Subcutaneous adipose tissue (tissue), 4 donors: Measurements from ENCODE around the gene TARDBP. TPM values are rescaled to one million over a fixed set of nuclear protein-coding genes. Genes with fewer than 3 reads are reported as not detected.

ENCODE experiments used
- CTCF ChIP-seq: fragments of 450-650 bp; IDR thresholded peaks from one replicate; pipeline ENCODE4 v1.5.1; 2016; ENCODE audit warnings: low read depth, mild to moderate bottlenecking, control low read depth, antibody characterized with exemption, moderate library complexity
- total RNA-seq, 4 donors: library from RNA; depleted of rRNA; stranded (reverse); fragments of >200 nt; gene quantifications; one replicate each; pipeline ENCODE4 v1.1.0, GENCODE V29; 2016

The TARDBP gene
- 100 to 1,000 TPM; 103 to 169 (median 123) TPM for total RNA-seq

GRCh38 chr1:11012260-11013159 lies at the start of gene TARDBP:
Gene TARDBP (plus strand): TSS chr1:11012654. CDS start chr1:11013728, 1,074 bp downstream.
- TF ChIP-seq CTCF = no peak

GRCh38 chr1:10965546-10966226 lies 46.8 kb upstream of the TARDBP start:
- TF ChIP-seq CTCF = no peak

GRCh38 chr1:10967090-10967489 lies 45.4 kb upstream of the TARDBP start:
- TF ChIP-seq CTCF = no peak

- TF ChIP-seq CTCF = no peak
These were observed 44.0 kb upstream of the TARDBP start for GRCh38 chr1:10968411-10968826.

GRCh38 chr1:10969267-10969970 lies 43.0 kb upstream of the TARDBP start:
- no peak for TF ChIP-seq CTCF

GRCh38 chr1:10969971-10970332 lies 42.5 kb upstream of the TARDBP start:
- no peak for TF ChIP-seq CTCF

GRCh38 chr1:10973552-10973951 lies 38.9 kb upstream of the TARDBP start:
- no peak for TF ChIP-seq CTCF
